ENCODE measurements around the gene BPHL. TPM values are rescaled to one million over a fixed set of nuclear protein-coding genes. Genes with fewer than 3 reads are reported as not detected.

The BPHL gene
- total RNA-seq, 1 experiment from 2014 or later: 36.3 TPM

- no peak for DNase-seq (ENCODE audit: low read depth, low spot score)
- intact Hi-C loops (cut with micrococcal nuclease; ENCODE audit: unreplicated experiment) (no loop called here), in situ Hi-C loops (cut with HindIII; ENCODE audit: low pct_unique_long_range_greater_than_20kb, low sequenced_read_pairs) (no loop called here)
- no peaks in the 10 kb centered on the region for H3K9me3 ChIP-seq (ENCODE audit: control insufficient read depth, insufficient read depth, low read depth, low read length)
- no peak overlapping the region for H3K4me3 ChIP-seq (ENCODE audit: low read depth in 2 of 2, low read length in 2 of 2)
- H3K27me3 ChIP-seq (ENCODE audit: control insufficient read depth, insufficient read depth, low read length): no peaks in the 10 kb centered on the region
- no peak overlapping the region for H3K27ac ChIP-seq (ENCODE audit: low read length)
- no peak for ATAC-seq
- POLR2A ChIA-PET: no interaction called here
- BruUV-seq (replicated peaks): no TSS peak
- TF ChIP-seq POLR2AphosphoS5 (IDR thresholded peaks at IDR 0.05; ENCODE audit: low read depth, low read length) (no peak), SIN3A (IDR thresholded peaks at IDR 0.05; ENCODE audit: borderline replicate concordance, insufficient read depth, low read depth, low read length) (no peak), CTCF (IDR thresholded peaks at IDR 0.05) (no peak), TCF7L2 (IDR thresholded peaks at IDR 0.05; ENCODE audit: low read depth, low read length) (no peak)
- TF ChIP-seq, protein P1, sequence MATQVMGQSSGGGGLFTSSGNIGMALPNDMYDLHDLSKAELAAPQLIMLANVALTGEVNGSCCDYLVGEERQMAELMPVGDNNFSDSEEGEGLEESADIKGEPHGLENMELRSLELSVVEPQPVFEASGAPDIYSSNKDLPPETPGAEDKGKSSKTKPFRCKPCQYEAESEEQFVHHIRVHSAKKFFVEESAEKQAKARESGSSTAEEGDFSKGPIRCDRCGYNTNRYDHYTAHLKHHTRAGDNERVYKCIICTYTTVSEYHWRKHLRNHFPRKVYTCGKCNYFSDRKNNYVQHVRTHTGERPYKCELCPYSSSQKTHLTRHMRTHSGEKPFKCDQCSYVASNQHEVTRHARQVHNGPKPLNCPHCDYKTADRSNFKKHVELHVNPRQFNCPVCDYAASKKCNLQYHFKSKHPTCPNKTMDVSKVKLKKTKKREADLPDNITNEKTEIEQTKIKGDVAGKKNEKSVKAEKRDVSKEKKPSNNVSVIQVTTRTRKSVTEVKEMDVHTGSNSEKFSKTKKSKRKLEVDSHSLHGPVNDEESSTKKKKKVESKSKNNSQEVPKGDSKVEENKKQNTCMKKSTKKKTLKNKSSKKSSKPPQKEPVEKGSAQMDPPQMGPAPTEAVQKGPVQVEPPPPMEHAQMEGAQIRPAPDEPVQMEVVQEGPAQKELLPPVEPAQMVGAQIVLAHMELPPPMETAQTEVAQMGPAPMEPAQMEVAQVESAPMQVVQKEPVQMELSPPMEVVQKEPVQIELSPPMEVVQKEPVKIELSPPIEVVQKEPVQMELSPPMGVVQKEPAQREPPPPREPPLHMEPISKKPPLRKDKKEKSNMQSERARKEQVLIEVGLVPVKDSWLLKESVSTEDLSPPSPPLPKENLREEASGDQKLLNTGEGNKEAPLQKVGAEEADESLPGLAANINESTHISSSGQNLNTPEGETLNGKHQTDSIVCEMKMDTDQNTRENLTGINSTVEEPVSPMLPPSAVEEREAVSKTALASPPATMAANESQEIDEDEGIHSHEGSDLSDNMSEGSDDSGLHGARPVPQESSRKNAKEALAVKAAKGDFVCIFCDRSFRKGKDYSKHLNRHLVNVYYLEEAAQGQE (IDR thresholded peaks at IDR 0.05; ENCODE audit: insufficient read depth in 1 of 2, low read depth in 2 of 2, low read length in 1 of 2): no peak
- CTCF ChIA-PET: no interaction called here
- H3K4me1 ChIP-seq (ENCODE audit: control insufficient read depth, insufficient read depth, low read length): no peaks in the 10 kb centered on the region
- no peaks in the 10 kb centered on the region; the same call in none of the 2 replicates for H3K36me3 ChIP-seq (ENCODE audit: control insufficient read depth, insufficient read depth, low read length)
These were observed 26.1 kb downstream of the BPHL start for GRCh38 chr6:3144571-3144970.

DNA sequence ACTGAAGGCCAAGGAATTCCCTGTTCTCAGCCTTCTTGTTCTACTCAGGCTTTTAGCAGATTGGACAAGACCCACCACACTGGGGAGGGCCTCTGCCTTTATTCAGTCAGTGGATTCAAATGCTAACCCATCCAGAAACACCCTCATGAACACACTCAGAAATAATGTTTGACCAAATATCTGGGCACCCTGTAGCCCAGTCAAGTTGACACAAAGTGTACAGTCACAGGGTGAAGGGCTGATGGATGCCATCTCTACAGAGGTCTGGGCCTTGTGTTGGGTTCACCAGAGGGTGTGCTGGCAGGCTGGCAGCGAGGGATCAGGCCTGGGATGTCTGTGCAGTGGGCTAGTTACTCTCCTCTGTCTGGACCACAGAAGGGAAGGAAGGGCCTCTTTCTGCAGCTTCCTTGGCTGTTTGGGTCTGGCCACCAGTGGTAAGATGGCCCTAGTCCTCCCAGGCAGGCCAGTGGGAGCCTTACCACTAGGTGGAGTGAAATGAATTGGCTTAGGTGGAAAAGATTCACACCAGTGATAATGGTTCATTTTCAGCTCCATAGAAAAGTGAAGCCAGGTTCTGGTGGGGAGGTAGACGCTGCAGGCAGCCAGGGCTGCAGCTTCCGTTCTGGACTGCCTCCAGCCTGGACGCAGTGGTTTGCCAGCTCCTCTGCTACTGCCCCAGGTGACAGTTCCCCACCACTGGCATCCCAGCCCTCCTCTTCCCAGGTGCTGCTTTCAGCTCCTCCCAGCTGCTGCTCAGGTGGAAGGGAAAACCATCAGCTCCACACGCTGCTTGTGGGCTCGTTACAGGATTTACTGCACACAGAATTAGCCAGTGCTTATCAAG lies 29.6 kb downstream of the BPHL start:
- no peak overlapping the region for H3K27ac ChIP-seq (ENCODE audit: low read length)
- no peaks in the 10 kb centered on the region for H3K36me3 ChIP-seq (ENCODE audit: control insufficient read depth, insufficient read depth, low read length)
- DNase-seq (ENCODE audit: low read depth, low spot score): no peak
- no peaks in the 10 kb centered on the region for H3K9me3 ChIP-seq (ENCODE audit: control insufficient read depth, insufficient read depth, low read depth, low read length)
- TF ChIP-seq, protein P1 (IDR thresholded peaks at IDR 0.05; ENCODE audit: insufficient read depth in 1 of 2, low read depth in 2 of 2, low read length in 1 of 2): no peak
- TF ChIP-seq POLR2AphosphoS5 (IDR thresholded peaks at IDR 0.05; ENCODE audit: low read depth, low read length): no peak
- no peak; the same call in 1 of the 2 replicates for TF ChIP-seq CTCF (IDR thresholded peaks at IDR 0.05)
- TF ChIP-seq SIN3A (IDR thresholded peaks at IDR 0.05; ENCODE audit: borderline replicate concordance, insufficient read depth, low read depth, low read length): no peak
- no peak for TF ChIP-seq TCF7L2 (IDR thresholded peaks at IDR 0.05; ENCODE audit: low read depth, low read length)
- peak; percentile 60 for ATAC-seq
- CTCF ChIA-PET: no interaction called here
- BruUV-seq (replicated peaks): no TSS peak
- POLR2A ChIA-PET: no interaction called here
- intact Hi-C loops (cut with micrococcal nuclease; ENCODE audit: unreplicated experiment): no loop called here
- no peak overlapping the region for H3K4me3 ChIP-seq (ENCODE audit: low read depth in 2 of 2, low read length in 2 of 2)
- no peaks in the 10 kb centered on the region for H3K27me3 ChIP-seq (ENCODE audit: control insufficient read depth, insufficient read depth, low read length)
- no peaks in the 10 kb centered on the region for H3K4me1 ChIP-seq (ENCODE audit: control insufficient read depth, insufficient read depth, low read length)
- in situ Hi-C loops (cut with HindIII; ENCODE audit: low pct_unique_long_range_greater_than_20kb, low sequenced_read_pairs): no loop called here

Measured in Panc1 (cell line).